H1 (cell line): Measurements from ENCODE around the gene ATR. TPM values are rescaled to one million over a fixed set of nuclear protein-coding genes. Genes with fewer than 3 reads are reported as not detected.

Experiments used
- CTCF ChIA-PET: fragments of 300-600 bp; sonication (Branson Sonifier 250); formaldehyde crosslinking; loops from one replicate; lab custom pipeline; 2021; ENCODE audit not compliant: partially characterized antibody; lab: Charles Lee
- POLR2A ChIA-PET: fragments of 300-600 bp; sonication (Branson Sonifier 250); formaldehyde crosslinking; loops from one replicate; lab custom pipeline; 2021; ENCODE audit warnings: inconsistent platforms; ENCODE audit not compliant: partially characterized antibody; lab: Charles Lee
- DNase-seq, 2 experiments: peaks; one replicate each; pipeline versions ENCODE4 v3.0.0 to v3.0.0-alpha.2; 2010 to 2022; ENCODE audit warnings: low spot score in 2 of 2, low read depth in 1 of 2, mixed read lengths in 1 of 2
- FAIRE-seq: peaks from 2 replicates; lab custom pipeline; 2011; peaks lifted over from hg19 to GRCh38; lab: Jason Lieb, UNC
- H2AFZ ChIP-seq: 2 replicates; pipeline ENCODE4 v1.8.1; 2012; ENCODE audit warnings: low read length, inconsistent platforms
- H2AK5ac ChIP-seq: 2 replicates; pipeline ENCODE4 v1.6.1; 2013; ENCODE audit warnings: low read depth, low read length
- H2BK120ac ChIP-seq: replicated peaks from 2 replicates; pipeline ENCODE3; 2013; ENCODE audit warnings: low read depth, low read length, inconsistent platforms
- H2BK12ac ChIP-seq: 2 replicates; pipeline ENCODE4 v1.6.1; 2013; ENCODE audit warnings: low read depth, low read length
- H2BK15ac ChIP-seq: 2 replicates; pipeline ENCODE4 v1.6.1; 2013; ENCODE audit warnings: low read length
- H2BK20ac ChIP-seq: 2 replicates; pipeline ENCODE4 v1.6.1; 2013; ENCODE audit warnings: low read length
- H2BK5ac ChIP-seq: 2 replicates; pipeline ENCODE4 v1.6.1; 2013; ENCODE audit warnings: low read depth, low read length
- H3K14ac ChIP-seq: 2 replicates; pipeline ENCODE4 v1.6.1; 2013; ENCODE audit warnings: inconsistent platforms; ENCODE audit not compliant: insufficient read length
- H3K18ac ChIP-seq: 2 replicates; pipeline ENCODE4 v1.6.1; 2013; ENCODE audit warnings: low read length; ENCODE audit errors: extremely low read depth
- H3K23ac ChIP-seq: 2 replicates; pipeline ENCODE4 v1.6.1; 2013; ENCODE audit warnings: inconsistent platforms; ENCODE audit not compliant: insufficient read length
- H3K23me2 ChIP-seq: 2 replicates; pipeline ENCODE4 v1.6.1; 2013; ENCODE audit warnings: low read depth, low read length
- H3K27ac ChIP-seq: 2 replicates; pipeline ENCODE4 v1.6.1; 2011; ENCODE audit warnings: low read depth, low read length, inconsistent platforms
- H3K27me3 ChIP-seq, 4 experiments: replicated peaks in 1 of 4; 1 replicate in 1 of 4; 2 replicates in 3 of 4; pipeline versions ENCODE4 v1.6.1 to v1.8.1; 2011 to 2013; ENCODE audit warnings: low read length in 3 of 4, mild to moderate bottlenecking in 3 of 4, inconsistent platforms in 2 of 4, mixed read lengths in 2 of 4, moderate library complexity in 1 of 4; ENCODE audit not compliant: control insufficient read depth in 3 of 4, insufficient read depth in 3 of 4; ENCODE audit errors: extremely low read depth in 1 of 4
- H3K36me3 ChIP-seq, 4 experiments: 2 replicates each; pipeline versions ENCODE4 v1.6.1 to v1.8.1; 2011 to 2013; ENCODE audit warnings: mild to moderate bottlenecking in 4 of 4, low read length in 3 of 4, moderate library complexity in 2 of 4, control low read depth in 1 of 4, inconsistent platforms in 1 of 4; ENCODE audit not compliant: insufficient read depth in 4 of 4, control insufficient read depth in 2 of 4
- H3K4ac ChIP-seq: replicated peaks from 2 replicates; pipeline ENCODE3; 2013; ENCODE audit warnings: low read length, low read depth, mixed read lengths, inconsistent platforms; ENCODE audit not compliant: insufficient read length
- H3K4me1 ChIP-seq, 4 experiments: replicated peaks in 1 of 4; 1 replicate in 1 of 4; 2 replicates in 3 of 4; pipeline versions ENCODE4 v1.6.1 to v1.8.1; 2011 to 2013; ENCODE audit warnings: low read length in 3 of 4, inconsistent platforms in 2 of 4, mixed read lengths in 1 of 4; ENCODE audit not compliant: insufficient read depth in 4 of 4, control insufficient read depth in 3 of 4
- H3K4me2 ChIP-seq, 2 experiments: 2 replicates each; pipeline versions ENCODE4 v1.6.1 to v1.8.1; 2011 to 2013; ENCODE audit warnings: low read depth in 2 of 2, low read length in 2 of 2, control low read depth in 1 of 2, inconsistent platforms in 1 of 2, mild to moderate bottlenecking in 1 of 2; ENCODE audit not compliant: insufficient read depth in 1 of 2
- H3K4me3 ChIP-seq, 4 experiments: fragments of 200-600, 300-600 bp in 1 of 4; sonication (generic), shearing (Covaris generic), sonication (Bioruptor Twin) in 1 of 4; 2 replicates each; pipeline versions ENCODE4 v1.5.1 to v1.8.1; 2011 to 2016; ENCODE audit warnings: low read length in 4 of 4, low read depth in 3 of 4, control low read depth in 2 of 4, inconsistent platforms in 2 of 4, mild to moderate bottlenecking in 2 of 4, mixed read lengths in 1 of 4, moderate library complexity in 1 of 4; ENCODE audit not compliant: insufficient read depth in 2 of 4; ENCODE audit errors: extremely low read depth in 1 of 4
- H3K56ac ChIP-seq: replicated peaks from 2 replicates; pipeline ENCODE3; 2013; ENCODE audit warnings: low read depth, mild to moderate bottlenecking, mixed read lengths, low read length, inconsistent platforms; ENCODE audit not compliant: insufficient read length
- H3K79me1 ChIP-seq: 2 replicates; pipeline ENCODE4 v1.6.1; 2013; ENCODE audit warnings: low read depth, low read length, control low read depth
- H3K79me2 ChIP-seq, 2 experiments: 2 replicates each; pipeline versions ENCODE4 v1.6.1 to v1.8.1; 2012 to 2013; ENCODE audit warnings: low read length in 2 of 2, mild to moderate bottlenecking in 2 of 2, inconsistent platforms in 1 of 2; ENCODE audit not compliant: insufficient read depth in 2 of 2, control insufficient read depth in 1 of 2
- H3K9ac ChIP-seq, 4 experiments: replicated peaks in 1 of 4; 1 replicate in 1 of 4; 2 replicates in 3 of 4; pipeline versions ENCODE4 v1.6.1 to v1.8.1; 2011 to 2013; ENCODE audit warnings: low read depth in 3 of 4, low read length in 3 of 4, control low read depth in 2 of 4, mild to moderate bottlenecking in 2 of 4, moderate library complexity in 2 of 4, inconsistent platforms in 1 of 4; ENCODE audit errors: extremely low read depth in 1 of 4
- H3K9me3 ChIP-seq, 2 experiments: 2 replicates each; pipeline versions ENCODE4 v1.6.1 to v1.8.1; 2012 to 2013; ENCODE audit warnings: mild to moderate bottlenecking in 2 of 2, moderate library complexity in 2 of 2, control low read depth in 1 of 2, inconsistent platforms in 1 of 2, low read depth in 1 of 2, low read length in 1 of 2, mixed read lengths in 1 of 2; ENCODE audit not compliant: insufficient read depth in 2 of 2
- H4K20me1 ChIP-seq, 2 experiments: replicated peaks in 1 of 2; 2 replicates each; pipeline versions ENCODE3 to v1.8.1; 2011 to 2013; ENCODE audit warnings: inconsistent platforms in 2 of 2, low read length in 2 of 2, mild to moderate bottlenecking in 1 of 2; ENCODE audit not compliant: insufficient read depth in 2 of 2, control insufficient read depth in 1 of 2
- H4K5ac ChIP-seq: 2 replicates; pipeline ENCODE4 v1.6.1; 2013; ENCODE audit warnings: low read length, low read depth, mixed read lengths, inconsistent platforms; ENCODE audit not compliant: insufficient read length
- H4K8ac ChIP-seq: 2 replicates; pipeline ENCODE4 v1.8.0; 2013; ENCODE audit warnings: mild to moderate bottlenecking, moderate library complexity, low read length, inconsistent platforms; ENCODE audit not compliant: insufficient read depth; ENCODE audit errors: extremely low read depth
- H4K91ac ChIP-seq: replicated peaks from 2 replicates; pipeline ENCODE3; 2013; ENCODE audit warnings: low read length, mixed read lengths, inconsistent platforms; ENCODE audit not compliant: insufficient read length
- BACH1 ChIP-seq: IDR thresholded peaks from 2 replicates; pipeline ENCODE4 v1.6.1; 2012; ENCODE audit warnings: low read length, improper control_type of control experiment
- BRCA1 ChIP-seq: IDR thresholded peaks from 2 replicates; pipeline ENCODE4 v1.6.1; 2012; ENCODE audit warnings: low read depth, low read length, improper control_type of control experiment
- CHD2 ChIP-seq: IDR thresholded peaks from 2 replicates; pipeline ENCODE4 v1.6.1; 2012; ENCODE audit warnings: low read length, improper control_type of control experiment
- E2F6 ChIP-seq: IDR thresholded peaks from 2 replicates; pipeline ENCODE4 v1.6.1; 2012; ENCODE audit warnings: inconsistent platforms
- EZH2 ChIP-seq: fragments of 200-600 bp; sonication (generic); IDR thresholded peaks from 2 replicates; pipeline ENCODE4 v1.7.1; 2012; ENCODE audit warnings: low read depth, mild to moderate bottlenecking, moderate library complexity, low read length, inconsistent platforms; ENCODE audit not compliant: severe bottlenecking
- FOSL1 ChIP-seq: IDR thresholded peaks from 2 replicates; pipeline ENCODE4 v1.6.1; 2011; ENCODE audit warnings: mild to moderate bottlenecking, low read depth, low read length, moderate library complexity; ENCODE audit not compliant: insufficient read depth
- GTF2F1 ChIP-seq: IDR thresholded peaks from 2 replicates; pipeline ENCODE4 v1.6.1; 2012; ENCODE audit warnings: low read depth, low read length, improper control_type of control experiment, borderline replicate concordance
- HDAC2 ChIP-seq, 2 experiments: fragments of 300-600 bp in 1 of 2; sonication (generic) in 1 of 2; IDR thresholded peaks; 2 replicates each; pipeline ENCODE4 v1.6.1; 2011 to 2012; ENCODE audit warnings: low read depth in 2 of 2, low read length in 2 of 2, mild to moderate bottlenecking in 2 of 2, moderate library complexity in 2 of 2, borderline replicate concordance in 1 of 2, inconsistent platforms in 1 of 2
- KDM1A ChIP-seq: fragments of 200-600, 300-600 bp; sonication (generic); IDR thresholded peaks from 2 replicates; pipeline ENCODE4 v1.7.1; 2016; ENCODE audit warnings: mild to moderate bottlenecking, low read length, borderline replicate concordance
- RBBP5 ChIP-seq: IDR thresholded peaks from 2 replicates; pipeline ENCODE4 v1.7.1; 2012; ENCODE audit warnings: low read depth, mild to moderate bottlenecking, inconsistent platforms, low read length, moderate library complexity, borderline replicate concordance
- RNF2 ChIP-seq: fragments of 200-900, 300-1000 bp; sonication (generic); IDR thresholded peaks from 2 replicates; pipeline ENCODE4 v1.7.1; 2016; ENCODE audit warnings: borderline replicate concordance, low read depth, mild to moderate bottlenecking, antibody characterized with exemption, low read length; ENCODE audit not compliant: poor library complexity, severe bottlenecking; ENCODE audit errors: missing control alignments
- SAP30 ChIP-seq: fragments of 300-600 bp; sonication (generic); IDR thresholded peaks from 2 replicates; pipeline ENCODE4 v1.7.1; 2012; ENCODE audit warnings: low read length, moderate library complexity, mild to moderate bottlenecking, inconsistent platforms; ENCODE audit not compliant: insufficient read depth, insufficient replicate concordance
- SIRT6 ChIP-seq: IDR thresholded peaks from one replicate; pipeline ENCODE4 v1.7.1; 2012; ENCODE audit warnings: low read length, inconsistent platforms
- WGBS, 2 experiments: shearing (Covaris generic) in 1 of 2; methylation state at CpG; one replicate each; pipeline versions ENCODE4 v1.1.6 to v1.1.7; 2013 to 2015; ENCODE audit warnings: low lambda C conversion rate in 2 of 2, mixed read lengths in 2 of 2, inconsistent platforms in 1 of 2, low coverage in 1 of 2, missing lambda C conversion rate in 1 of 2; ENCODE audit not compliant: insufficient replicate concordance in 2 of 2, insufficient coverage in 1 of 2, insufficient read length in 1 of 2; ENCODE audit errors: extremely low coverage in 1 of 2, missing lambda C conversion rate in 1 of 2; 5-methylcytosine and 5-hydroxymethylcytosine counted together
- polyA plus RNA-seq, 7 experiments: library from polyadenylated mRNA; depleted of rRNA in 3 of 7; stranded (reverse) in 5 of 7; unstranded in 2 of 7; fragments of >200 nt in 5 of 7; fragments of 200-250 nt in 2 of 7; gene quantifications; 1 replicate in 5 of 7; 2 replicates in 1 of 7; 4 replicates in 1 of 7; pipeline versions ENCODE4 v1.2.1 to v1.2.3, GENCODE V29; 2011 to 2013; ENCODE audit warnings: missing spikeins in 2 of 7, mixed read lengths in 2 of 7
- total RNA-seq: library from RNA; stranded (reverse); fragmentation: NEBNext Ultra II Directional; extraction: Animal tissue kit (Norgen Biotek cat#: 25700); gene quantifications from 2 replicates; pipeline ENCODE4 v1.2.1, GENCODE V29; 2021

ATR gene
- total and polyA plus RNA-seq, 2 of the 8 experiments (the other 6 are each of a cell fraction or from before 2014, with no cell fraction given), result 8.4 to 23.2 TPM

DNA sequence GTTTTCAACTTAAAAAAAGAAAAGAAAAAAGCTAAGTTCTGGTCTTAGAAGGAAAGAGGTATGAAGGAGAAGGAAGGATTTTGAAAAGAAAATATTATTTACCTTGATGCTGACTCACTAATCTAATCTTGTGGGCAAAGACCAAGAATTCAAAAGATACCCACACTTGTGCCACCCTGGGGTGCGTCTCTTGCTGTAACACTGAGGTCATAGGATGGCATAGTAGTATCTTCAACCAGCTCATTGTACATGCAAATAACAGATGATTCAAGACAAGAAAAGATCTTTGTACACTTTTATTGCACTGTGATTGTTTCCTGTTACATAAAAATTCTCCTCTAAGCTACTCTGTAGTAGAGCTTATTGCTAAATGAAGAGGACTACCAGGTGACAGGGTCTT is 35.0 kb upstream of the ATR start:
- POLR2A ChIA-PET, result interaction anchor here (1.5 kb wide), 1 partner anchor 11 kb away, joined by 4 read pairs; no protein-coding TSS in a partner anchor
- 87% methylated on average over 1 of the region's 1 CpG; no CpG with 5 or more reads in 1 of the 2 experiments for WGBS, 2 experiments
- no peak for TF ChIP-seq BRCA1
- TF ChIP-seq FOSL1, result no peak
- TF ChIP-seq E2F6, result no peak
- no peak for TF ChIP-seq SIRT6
- TF ChIP-seq GTF2F1, result no peak
- no peak for TF ChIP-seq HDAC2 (IDR thresholded peaks at IDR 0.05; ENCODE audit: borderline replicate concordance in 1 of 2, low read depth in 2 of 2, low read length in 2 of 2)
- TF ChIP-seq EZH2, result no peak
- TF ChIP-seq KDM1A, result no peak
- no peak for TF ChIP-seq RBBP5
- TF ChIP-seq RNF2, result no peak
- TF ChIP-seq CHD2, result no peak
- TF ChIP-seq SAP30, result no peak
- TF ChIP-seq BACH1, result no peak

More for the DNA sequence above, 35.0 kb upstream of the ATR start:
- Histone ChIP-seq H3K23ac (no peak overlapping the region), H3K9ac (no peak overlapping the region), H3K79me2 (peaks cover 0 to 5% of the 10 kb centered on the region in 2 experiments; a peak in 1 of 4 replicates), H3K4me2 (no peak overlapping the region), H3K36me3 (no peaks in the 10 kb centered on the region), H2BK120ac (no peak overlapping the region), H3K4me3 (no peak overlapping the region), H2BK5ac (no peak overlapping the region), H3K9me3 (no peaks in the 10 kb centered on the region), H3K4me1 (no peaks in the 10 kb centered on the region), H2BK20ac (no peak overlapping the region), H4K5ac (no peak overlapping the region), H4K91ac (no peak overlapping the region), H3K14ac (no peak overlapping the region), H2BK12ac (no peak overlapping the region), H2AK5ac (no peak overlapping the region), H2BK15ac (no peak overlapping the region), H4K8ac (no peak overlapping the region), H3K4ac (no peak overlapping the region), H3K18ac (no peak overlapping the region), H3K27me3 (no peaks in the 10 kb centered on the region), H3K23me2 (no peaks in the 10 kb centered on the region), H2AFZ (no peak overlapping the region), H3K79me1 (peaks cover 2% of the 10 kb centered on the region; the same call in 1 of the 2 replicates), H3K56ac (no peak overlapping the region), H4K20me1 (no peaks in the 10 kb centered on the region), H3K27ac (no peak overlapping the region)
- CTCF ChIA-PET, result interaction anchor here (1.0 to 1.2 kb wide), 3 partner anchors 17 to 73 kb away, joined by 3 to 4 read pairs (median 4); no protein-coding TSS in a partner anchor
- DNase-seq, result no peak
- no peak for FAIRE-seq
